Esophagus squamous epithelium (tissue), 5 donors: Measurements from ENCODE around the gene PLSCR5. TPM values are rescaled to one million over a fixed set of nuclear protein-coding genes. Genes with fewer than 3 reads are reported as not detected.

Experiments used
- DNase-seq: peaks from one replicate; lab custom pipeline; 2025; lab: John Stamatoyannopoulos, UW
- H3K27ac ChIP-seq, 4 donors: fragments of 200-600 bp; sonication (generic); one replicate each; pipeline ENCODE4 v1.5.1; 2016 to 2019; ENCODE audit warnings: mild to moderate bottlenecking in 1 of 4
- H3K27me3 ChIP-seq, 4 donors: fragments of 200-600 bp; sonication (generic); 1 replicate in 3 of 4; 2 replicates in 1 of 4; pipeline versions ENCODE4 v1.5.1 to v1.6.0; 2017 to 2021; ENCODE audit warnings: antibody characterized with exemption in 1 of 4
- H3K36me3 ChIP-seq, 3 donors: fragments of 200-600 bp; sonication (generic); one replicate each; pipeline ENCODE4 v1.5.1; 2016 to 2019
- H3K4me1 ChIP-seq, 3 donors: fragments of 200-600 bp; sonication (generic); one replicate each; pipeline ENCODE4 v1.5.1; 2017 to 2019
- H3K4me3 ChIP-seq, 4 donors: fragments of 200-600 bp; sonication (generic); 1 replicate in 3 of 4; 2 replicates in 1 of 4; pipeline ENCODE4 v1.5.1; 2016 to 2019; ENCODE audit warnings: mild to moderate bottlenecking in 2 of 4, moderate library complexity in 1 of 4
- H3K9me3 ChIP-seq, 3 donors: fragments of 200-600 bp; sonication (generic); one replicate each; pipeline ENCODE4 v1.5.1; 2016 to 2019
- CTCF ChIP-seq, 6 experiments: fragments of 450-650 bp in 4 of 6; fragments of 200-600 bp in 2 of 6; sonication (generic) in 2 of 6; IDR thresholded peaks; one replicate each; pipeline ENCODE4 v1.5.1; 2016 to 2019; ENCODE audit warnings: antibody characterized with exemption in 6 of 6, mild to moderate bottlenecking in 4 of 6, moderate library complexity in 4 of 6
- POLR2A ChIP-seq, 4 donors: fragments of 450-650 bp; IDR thresholded peaks; one replicate each; pipeline ENCODE4 v1.6.1; 2017; ENCODE audit warnings: antibody characterized with exemption in 4 of 4, mild to moderate bottlenecking in 4 of 4, moderate library complexity in 3 of 4
- WGBS, 2 donors: methylation state at CpG; one replicate each; pipeline ENCODE4 v1.1.5; 2018; 5-methylcytosine and 5-hydroxymethylcytosine counted together
- intact Hi-C: fragments of 100-400 bp; cut with DNase I; formaldehyde crosslinking; loops from one replicate; pipeline ENCODE4 v1.15.0; 2022
- total RNA-seq, 4 donors: library from RNA; depleted of rRNA; stranded (reverse); fragments of >200 nt; gene quantifications; one replicate each; pipeline ENCODE4 v1.1.0, GENCODE V29; 2016
- donor health status: DM: yes; HTN: yes; CAD: no.

The PLSCR5 gene
- total RNA-seq, result not detected

- intact Hi-C loops, result no loop called here
- WGBS, 2 donors, result 19 to 26% methylated on average over 3 of the region's 3 CpGs
Measured at GRCh38 chr3:146605106-146605505, at the start of gene PLSCR5. Gene PLSCR5 (minus strand): TSS chr3:146605346. CDS start chr3:146605212, 134 bp downstream.

GRCh38 chr3:146653978-146654377 lies 48.8 kb upstream of the PLSCR5 start:
- no peak for TF ChIP-seq POLR2A (IDR thresholded peaks at IDR 0.05)
- no peak for TF ChIP-seq CTCF (IDR thresholded peaks at IDR 0.05)
- Histone ChIP-seq H3K27me3 (no peaks in the 10 kb centered on the region), H3K4me1 (no peaks in the 10 kb centered on the region), H3K9me3 (peaks cover 0 to 3% (median 0%) of the 10 kb centered on the region in 3 donors), H3K27ac (no peak overlapping the region), H3K36me3 (no peaks in the 10 kb centered on the region), H3K4me3 (no peak overlapping the region)
- DNase-seq, result no peak
- 63 to 68% methylated on average over 3 of the region's 3 CpGs for WGBS, 2 donors
- intact Hi-C loops, result no loop called here

More at GRCh38 chr3:146605106-146605505, at the start of gene PLSCR5:
- Histone ChIP-seq H3K27me3 (no peaks in the 10 kb centered on the region), H3K27ac (no peak within 1 kb of the TSS), H3K4me3 (no peak within 1 kb of the TSS), H3K9me3 (no peaks in the 10 kb centered on the region), H3K36me3 (no peaks in the 10 kb centered on the region), H3K4me1 (no peaks in the 10 kb centered on the region)
- TF ChIP-seq CTCF (IDR thresholded peaks at IDR 0.05), result no peak
- TF ChIP-seq POLR2A (IDR thresholded peaks at IDR 0.05), result no peak
- no peak for DNase-seq

DNA sequence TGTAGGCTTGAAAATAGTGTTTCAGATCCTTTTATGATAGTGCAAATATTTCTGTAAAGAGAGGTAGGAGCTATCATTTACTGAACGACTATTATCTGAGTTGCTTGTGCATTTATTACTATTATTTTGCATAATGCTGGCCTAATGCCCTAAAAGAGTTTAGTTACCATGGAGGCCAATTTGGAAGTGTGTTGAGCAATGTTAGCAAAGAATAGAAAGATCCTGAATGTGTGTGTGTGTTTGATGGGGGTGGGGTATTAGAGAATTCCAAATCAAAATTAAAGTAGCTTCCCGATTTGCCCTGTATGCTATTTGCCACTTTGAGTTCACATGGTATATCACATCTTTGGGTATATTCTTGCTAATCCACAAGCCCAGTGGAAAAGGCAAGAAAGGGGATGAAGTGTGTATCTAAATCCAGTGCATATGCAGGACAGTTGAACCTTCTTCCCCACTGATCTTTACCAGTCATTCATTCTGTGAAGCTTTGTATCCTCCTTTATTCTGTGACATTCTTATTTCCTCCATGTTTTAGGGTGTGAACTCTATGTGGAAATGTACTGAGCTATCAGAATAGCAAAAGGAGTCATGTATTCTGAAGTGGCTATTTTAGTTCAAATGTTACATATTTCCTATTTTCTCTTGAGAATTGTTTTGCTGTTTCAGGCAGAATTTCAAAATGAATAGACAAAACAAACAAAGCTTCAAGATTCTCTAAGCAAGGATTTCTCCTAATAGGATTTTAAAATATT lies 45.7 kb upstream of the PLSCR5 start:
- no peak for DNase-seq
- H3K27ac ChIP-seq, result no peak overlapping the region
- WGBS, 2 donors, result 60 to 95% methylated on average over 2 of the region's 2 CpGs
- H3K27me3 ChIP-seq, result no peaks in the 10 kb centered on the region
- H3K4me3 ChIP-seq, result no peak overlapping the region
- intact Hi-C loops, result no loop called here
- no peaks in the 10 kb centered on the region for H3K4me1 ChIP-seq
- no peaks in the 10 kb centered on the region for H3K9me3 ChIP-seq
- no peaks in the 10 kb centered on the region for H3K36me3 ChIP-seq
- TF ChIP-seq POLR2A (IDR thresholded peaks at IDR 0.05), result no peak
- TF ChIP-seq CTCF (IDR thresholded peaks at IDR 0.05), result no peak

DNA sequence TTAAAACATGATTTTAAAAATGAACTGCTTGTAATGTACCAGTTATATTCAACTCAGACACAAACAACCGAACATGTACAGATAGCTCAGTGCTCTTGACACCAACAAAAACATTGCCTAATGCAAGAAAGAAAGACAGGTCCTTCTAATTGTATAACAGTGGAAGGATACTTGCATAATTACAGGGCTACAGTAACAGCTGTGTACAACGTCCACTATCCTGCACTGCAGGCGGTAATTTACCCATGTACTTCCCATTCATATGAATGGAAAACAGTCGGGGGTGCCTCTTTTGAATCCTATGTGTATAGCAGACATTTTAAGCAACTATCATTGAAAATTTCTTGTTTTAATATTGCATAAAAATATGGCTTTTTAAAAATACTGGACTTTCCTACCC lies 41.1 kb upstream of the PLSCR5 start:
- no peak for DNase-seq
- H3K27ac ChIP-seq, result no peak overlapping the region
- no peak overlapping the region for H3K4me3 ChIP-seq
- no peaks in the 10 kb centered on the region for H3K27me3 ChIP-seq
- TF ChIP-seq POLR2A (IDR thresholded peaks at IDR 0.05) (no peak), CTCF (IDR thresholded peaks at IDR 0.05) (no peak)
- H3K4me1 ChIP-seq, result no peaks in the 10 kb centered on the region
- H3K9me3 ChIP-seq, result no peaks in the 10 kb centered on the region
- intact Hi-C loops, result no loop called here
- no peaks in the 10 kb centered on the region for H3K36me3 ChIP-seq
- WGBS, 2 donors, result 71% methylated on average over 4 of the region's 4 CpGs

- H3K4me1 ChIP-seq, result no peaks in the 10 kb centered on the region
- 18 to 22% methylated on average over 3 of the region's 3 CpGs for WGBS, 2 donors
- no peak overlapping the region for H3K4me3 ChIP-seq
- H3K27ac ChIP-seq, result no peak overlapping the region
- no peaks in the 10 kb centered on the region for H3K27me3 ChIP-seq
- no peaks in the 10 kb centered on the region for H3K36me3 ChIP-seq
- DNase-seq, result no peak
- TF ChIP-seq CTCF (IDR thresholded peaks at IDR 0.05) (peak in 4 of 6 experiments; percentile 18 to 51 (median 28)), POLR2A (IDR thresholded peaks at IDR 0.05) (no peak)
- intact Hi-C loops, result no loop called here
- no peaks in the 10 kb centered on the region for H3K9me3 ChIP-seq
Measured at GRCh38 chr3:146640955-146641867, 36.1 kb upstream of the PLSCR5 start.
